Measurements from ENCODE around the gene CDK14. TPM values are rescaled to one million over a fixed set of nuclear protein-coding genes. Genes with fewer than 3 reads are reported as not detected.

Gene CDK14
- total and polyA plus RNA-seq, 2 donors (not counting 3 experiments of a cell fraction or from before 2014, with no cell fraction given), result 5.5 to 34.2 TPM

GRCh38 chr7:90897961-90898469, 301.9 kb downstream of the CDK14 start:
- ChIA-PET POLR2A (no interaction called here), CTCF (no interaction called here)
- no peaks in the 10 kb centered on the region for H3K79me2 ChIP-seq (ENCODE audit: control insufficient read depth, insufficient read depth, low read length)
- H3K27ac ChIP-seq (ENCODE audit: insufficient read depth, low read depth, low read length), result no peak overlapping the region
- H3K9me3 ChIP-seq (replicated peaks; ENCODE audit: control insufficient read depth, insufficient read depth, low read length), result no peaks in the 10 kb centered on the region
- dilution Hi-C loops (cut with MboI; ENCODE audit: extremely low pct_ligation_motif_present, low sequenced_read_pairs), result no loop called here
- H3K4me3 ChIP-seq (replicated peaks in 1 of 3; ENCODE audit: insufficient read depth in 1 of 3, low read depth in 1 of 3, low read length in 3 of 3), result no peak overlapping the region
- intact Hi-C loops (cut with micrococcal nuclease), result no loop called here
- TF ChIP-seq POLR2AphosphoS5 (IDR thresholded peaks at IDR 0.05; ENCODE audit: insufficient read depth, low read depth, low read length), result no peak
- TF ChIP-seq MYC (IDR thresholded peaks at IDR 0.05; ENCODE audit: low read depth, low read length), result no peak
- no peak for TF ChIP-seq JUN (IDR thresholded peaks at IDR 0.05; ENCODE audit: borderline replicate concordance, insufficient read depth, insufficient read length, low read depth)
- no peak for TF ChIP-seq GATA2 (IDR thresholded peaks at IDR 0.05; ENCODE audit: insufficient read depth, insufficient read length, low read depth, low read length)
- no peak for TF ChIP-seq EZH2 (IDR thresholded peaks at IDR 0.05; ENCODE audit: borderline replicate concordance, low read depth, low read length, severe bottlenecking)
- no peak for TF ChIP-seq POLR2A (IDR thresholded peaks at IDR 0.05; ENCODE audit: low read depth, low read length)
- no peak for TF ChIP-seq MAX (IDR thresholded peaks at IDR 0.05; ENCODE audit: insufficient read depth, insufficient read length)
- TF ChIP-seq FOS (IDR thresholded peaks at IDR 0.05; ENCODE audit: borderline replicate concordance, insufficient read depth, low read length), result no peak
- no peak for TF ChIP-seq CTCF (IDR thresholded peaks at IDR 0.05; ENCODE audit: extremely low read depth in 1 of 2, insufficient read depth in 1 of 2, low read depth in 1 of 2, low read length in 2 of 2)
- H3K4me1 ChIP-seq (ENCODE audit: control insufficient read depth, extremely low read depth, insufficient read depth, low read length), result no peaks in the 10 kb centered on the region
- no peak overlapping the region for H2AFZ ChIP-seq (ENCODE audit: low read depth, low read length)
- no peak overlapping the region for H3K9ac ChIP-seq (replicated peaks; ENCODE audit: extremely low read depth, insufficient read depth, low read length)
- H3K9me1 ChIP-seq (replicated peaks; ENCODE audit: control insufficient read depth, extremely low read depth, insufficient read depth, low read length), result no peaks in the 10 kb centered on the region
- no TSS peak for BruUV-seq (replicated peaks)
- no peak for FAIRE-seq
- no peaks in the 10 kb centered on the region for H3K27me3 ChIP-seq (ENCODE audit: control insufficient read depth in 2 of 2, insufficient read depth in 2 of 2, low read length in 2 of 2)
- H3K36me3 ChIP-seq (ENCODE audit: control insufficient read depth in 2 of 2, extremely low read depth in 1 of 2, insufficient read depth in 2 of 2, low read length in 2 of 2), result no peaks in the 10 kb centered on the region
- no peak for DNase-seq (ENCODE audit: low read depth, low spot score)
- no peak overlapping the region for H3K4me2 ChIP-seq (ENCODE audit: insufficient read depth, low read length)
- H4K20me1 ChIP-seq (replicated peaks; ENCODE audit: control insufficient read depth, extremely low read depth, insufficient read depth, low read length), result no peaks in the 10 kb centered on the region
